Spinal cord (tissue), 10 donors: Measurements from ENCODE around the gene SFRP2. TPM values are rescaled to one million over a fixed set of nuclear protein-coding genes. Genes with fewer than 3 reads are reported as not detected.

Source experiments
- DNase-seq, 6 donors: peaks; one replicate each; pipeline versions ENCODE4 v3.0.0 to v3.0.0-alpha.2; 2013 to 2015; ENCODE audit warnings: low spot score in 6 of 6, low read depth in 4 of 6
- H3K27ac ChIP-seq: one replicate; pipeline ENCODE4 v1.5.1; 2013; ENCODE audit warnings: low read depth, low read length, control low read depth
- H3K27me3 ChIP-seq: one replicate; pipeline ENCODE4 v1.6.1; 2013; ENCODE audit warnings: low read length; ENCODE audit not compliant: control insufficient read depth, insufficient read depth
- H3K36me3 ChIP-seq: one replicate; pipeline ENCODE4 v1.6.1; 2013; ENCODE audit warnings: low read length; ENCODE audit not compliant: control insufficient read depth, insufficient read depth
- H3K4me1 ChIP-seq: one replicate; pipeline ENCODE4 v1.6.1; 2013; ENCODE audit warnings: low read length; ENCODE audit not compliant: control insufficient read depth, insufficient read depth
- H3K4me3 ChIP-seq: one replicate; pipeline ENCODE4 v1.5.1; 2013; ENCODE audit warnings: low read depth, low read length, control low read depth
- H3K9me3 ChIP-seq: one replicate; pipeline ENCODE4 v1.6.1; 2013; ENCODE audit warnings: low read length; ENCODE audit not compliant: control insufficient read depth, insufficient read depth
- WGBS: methylation state at CpG from one replicate; pipeline ENCODE4 v1.1.5; 2013; ENCODE audit warnings: missing lambda C conversion rate; ENCODE audit not compliant: insufficient coverage; 5-methylcytosine and 5-hydroxymethylcytosine counted together
- polyA plus RNA-seq, 2 donors: library from polyadenylated mRNA; unstranded; fragments of 120-200 nt; gene quantifications; one replicate each; pipeline ENCODE4 v1.2.1, GENCODE V29; 2013; ENCODE audit not compliant: insufficient read length in 2 of 2
- total RNA-seq, 2 donors: library from RNA; depleted of rRNA in 1 of 2; stranded (reverse); fragments of 120-200 nt in 1 of 2; fragments of >200 nt in 1 of 2; gene quantifications; one replicate each; pipeline versions ENCODE4 v1.2.3 to v1.2.4, GENCODE V29; 2013 to 2014
- donor health status: healthy.

The SFRP2 gene
- total and polyA plus RNA-seq, 4 donors: 25.6 to 66.5 (median 36.6) TPM

DNA sequence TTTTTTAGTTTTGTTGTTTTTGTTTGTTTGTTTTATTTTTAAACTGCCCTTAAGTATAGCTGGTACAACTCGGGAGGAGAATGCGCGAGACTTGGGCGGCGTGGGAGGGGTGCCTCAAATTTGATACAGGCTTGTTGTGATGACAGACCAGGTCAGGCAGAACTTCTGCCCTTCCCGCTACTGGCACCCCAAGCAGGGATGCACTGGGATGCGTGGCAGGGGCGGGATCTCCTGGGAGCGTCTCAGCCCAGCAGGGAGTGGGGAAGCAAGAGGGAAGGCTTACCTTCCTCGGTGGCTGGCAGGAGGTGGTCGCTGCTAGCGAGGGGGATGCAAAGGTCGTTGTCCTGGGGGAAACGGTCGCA lies 851 bp downstream of the SFRP2 start:
- H3K36me3 ChIP-seq: no peaks in the 10 kb centered on the region
- H3K27me3 ChIP-seq: peaks cover 65% of the 10 kb centered on the region
- DNase-seq: no peak
- H3K4me3 ChIP-seq: peak overlapping the region; percentile 40
- no peak overlapping the region for H3K27ac ChIP-seq
- 18% methylated on average over 11 of the region's 15 CpGs for WGBS
- peaks cover 51% of the 10 kb centered on the region for H3K4me1 ChIP-seq
- H3K9me3 ChIP-seq: no peaks in the 10 kb centered on the region

DNA sequence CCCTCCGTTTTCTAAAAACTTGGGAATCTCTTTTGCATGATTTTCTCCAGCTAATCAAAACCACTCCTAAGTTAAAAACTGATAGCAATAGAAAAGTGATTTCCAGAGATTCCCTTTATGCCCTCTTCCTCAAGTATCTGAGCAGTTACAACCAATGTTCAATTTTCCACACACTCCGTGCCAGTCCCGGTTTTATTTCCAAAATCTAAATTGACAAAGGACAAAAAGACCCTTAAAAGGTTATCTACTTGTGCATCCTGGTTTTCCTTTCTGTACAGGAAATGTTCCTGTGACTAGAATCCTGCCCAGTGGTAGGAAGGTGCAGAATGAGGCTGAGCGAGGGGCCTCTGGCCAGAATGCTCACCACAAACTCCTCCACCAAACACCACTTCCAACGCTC lies 1.3 kb downstream of the SFRP2 start:
- 50% methylated on average over 1 of the region's 5 CpGs for WGBS
- peak in 2 of 6 donors; percentile 27 to 31 for DNase-seq
- H3K9me3 ChIP-seq: no peaks in the 10 kb centered on the region
- H3K27ac ChIP-seq: no peak overlapping the region
- peaks cover 60% of the 10 kb centered on the region for H3K27me3 ChIP-seq
- H3K4me3 ChIP-seq: peak overlapping the region; percentile 40
- no peaks in the 10 kb centered on the region for H3K36me3 ChIP-seq
- H3K4me1 ChIP-seq: peaks cover 46% of the 10 kb centered on the region

DNA sequence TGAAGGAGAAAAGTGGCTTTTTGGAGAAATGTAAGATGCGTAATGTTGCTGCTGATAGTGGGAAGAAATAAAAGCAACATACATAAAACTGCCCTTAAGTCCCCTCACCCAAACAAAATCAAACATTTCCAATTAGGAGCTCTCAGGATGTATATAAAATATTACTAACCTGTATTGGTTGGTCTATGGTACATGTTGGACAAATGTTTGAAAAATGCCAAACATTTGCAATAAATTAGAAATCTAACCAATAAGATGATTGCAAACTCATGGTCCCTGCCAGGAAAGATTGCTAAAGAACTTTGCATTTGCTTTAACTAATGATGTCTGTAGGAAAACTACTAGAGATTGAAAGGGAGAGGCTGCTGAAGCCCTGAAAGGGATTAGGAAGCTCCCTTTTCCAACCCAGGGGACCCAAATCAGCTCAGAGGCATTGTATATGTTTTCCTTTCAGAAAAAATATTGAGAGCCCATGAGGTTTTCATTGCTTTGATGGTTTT lies 1.8 kb downstream of the SFRP2 start:
- H3K4me1 ChIP-seq: peaks cover 42% of the 10 kb centered on the region
- no peak overlapping the region for H3K27ac ChIP-seq
- no peaks in the 10 kb centered on the region for H3K36me3 ChIP-seq
- H3K4me3 ChIP-seq: peak overlapping the region; percentile 40
- no CpG with 5 or more reads among the region's 1 CpG for WGBS
- peaks cover 56% of the 10 kb centered on the region for H3K27me3 ChIP-seq
- no peak for DNase-seq
- no peaks in the 10 kb centered on the region for H3K9me3 ChIP-seq

DNA sequence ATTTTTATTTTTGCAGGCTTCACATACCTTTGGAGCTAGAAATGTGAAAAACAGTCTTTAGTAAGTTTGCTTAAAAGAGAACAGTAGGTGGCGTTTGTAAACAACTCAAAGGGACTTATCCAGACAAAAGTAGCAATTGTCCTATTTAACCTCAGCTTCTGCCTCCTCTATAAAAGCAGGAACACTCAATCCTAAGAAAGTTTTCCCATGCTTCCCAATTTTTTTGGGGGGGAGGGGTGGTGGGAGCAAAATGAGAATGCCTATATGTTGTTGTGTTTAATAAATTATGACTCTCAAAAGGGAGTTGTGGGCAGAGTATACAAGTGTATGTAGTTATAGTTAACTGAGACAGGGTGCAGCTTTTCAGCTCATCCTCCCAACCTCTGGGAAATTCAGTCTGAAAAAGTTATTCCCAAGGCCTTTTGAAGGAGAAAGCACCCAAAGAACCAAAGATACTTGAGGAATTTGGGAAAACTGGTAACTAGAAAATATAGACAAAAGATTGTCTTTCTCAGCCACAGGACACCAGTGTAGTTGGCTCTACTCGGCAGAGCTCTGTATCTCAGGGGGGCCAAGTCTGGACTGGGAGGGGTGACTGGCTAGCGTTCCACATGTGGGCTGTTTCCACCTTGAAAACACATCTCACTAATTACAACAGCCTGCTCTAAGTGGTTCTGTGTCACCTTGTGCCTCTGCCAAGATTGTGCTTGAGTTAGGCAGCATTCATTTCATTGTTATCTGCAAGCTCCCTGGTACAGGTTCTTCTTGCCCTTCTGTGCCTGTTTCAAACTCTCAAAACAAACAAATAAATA lies 2.8 kb downstream of the SFRP2 start:
- 17% methylated on average over 1 of the region's 3 CpGs for WGBS
- peaks cover 32% of the 10 kb centered on the region for H3K4me1 ChIP-seq

DNA sequence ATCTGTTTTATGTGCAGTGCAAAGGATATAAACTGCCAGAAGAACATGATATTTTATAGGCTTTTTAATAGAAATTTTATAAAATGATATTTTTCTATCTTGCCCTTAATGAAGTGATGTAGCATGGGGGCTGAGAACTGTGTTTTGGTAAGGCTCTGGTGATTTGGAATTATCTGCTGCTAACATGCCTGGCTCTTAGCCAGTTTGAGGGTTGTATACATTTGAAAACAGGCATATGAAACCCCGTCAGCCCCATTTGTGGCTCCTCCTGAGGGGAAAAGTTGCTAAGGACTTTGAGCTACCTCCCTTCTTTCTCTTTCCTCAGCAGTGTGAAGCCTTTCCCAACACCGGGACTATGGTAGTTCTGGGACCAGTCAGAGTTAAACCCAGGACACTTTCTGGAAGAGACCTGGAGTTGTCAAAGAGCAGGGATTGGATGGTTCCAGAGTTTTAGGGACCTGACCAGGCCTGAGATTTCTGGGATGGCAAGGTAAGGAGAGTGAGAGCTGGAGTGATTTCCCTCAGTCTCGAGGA lies 4.7 kb downstream of the SFRP2 start:
- Histone ChIP-seq H3K36me3 (peaks cover 2% of the 10 kb centered on the region), H3K27me3 (peaks cover 27% of the 10 kb centered on the region), H3K4me3 (no peak overlapping the region), H3K9me3 (no peaks in the 10 kb centered on the region), H3K27ac (no peak overlapping the region), H3K4me1 (peaks cover 13% of the 10 kb centered on the region)
- WGBS: 83% methylated on average over 3 of the region's 3 CpGs
- DNase-seq: no peak

More for the DNA sequence above, 2.8 kb downstream of the SFRP2 start:
- H3K27me3 ChIP-seq: peaks cover 46% of the 10 kb centered on the region
- H3K36me3 ChIP-seq: peaks cover 2% of the 10 kb centered on the region
- DNase-seq: peak in 2 of 6 donors; percentile 59 to 85
- no peak overlapping the region for H3K27ac ChIP-seq
- H3K4me3 ChIP-seq: peak overlapping the region; percentile 9
- no peaks in the 10 kb centered on the region for H3K9me3 ChIP-seq

DNA sequence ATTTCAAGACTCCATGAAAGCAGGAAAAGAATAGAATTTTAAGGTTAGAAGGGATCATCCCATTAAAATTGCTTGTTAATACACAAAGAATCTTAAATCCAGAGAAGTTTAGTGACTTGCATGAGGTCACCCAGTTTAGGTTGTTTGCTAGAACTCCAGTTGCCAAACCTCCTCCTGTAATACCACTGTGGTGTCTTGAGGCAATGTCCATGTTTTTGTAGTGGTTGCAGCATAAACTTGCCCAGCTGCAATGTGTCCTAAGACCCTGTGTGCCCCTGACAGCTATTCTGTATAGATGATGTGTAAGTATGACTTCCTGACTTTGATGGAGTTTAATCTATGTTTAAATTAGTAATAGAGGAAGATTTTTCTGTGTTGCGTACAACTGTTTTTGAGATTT lies 6.3 kb downstream of the SFRP2 start:
- H3K4me1 ChIP-seq: no peaks in the 10 kb centered on the region
- no CpG with 5 or more reads among the region's 1 CpG for WGBS
- no peaks in the 10 kb centered on the region for H3K9me3 ChIP-seq
- DNase-seq: no peak
- H3K27ac ChIP-seq: no peak overlapping the region
- H3K36me3 ChIP-seq: peaks cover 2% of the 10 kb centered on the region
- H3K4me3 ChIP-seq: no peak overlapping the region
- H3K27me3 ChIP-seq: peaks cover 11% of the 10 kb centered on the region

DNA sequence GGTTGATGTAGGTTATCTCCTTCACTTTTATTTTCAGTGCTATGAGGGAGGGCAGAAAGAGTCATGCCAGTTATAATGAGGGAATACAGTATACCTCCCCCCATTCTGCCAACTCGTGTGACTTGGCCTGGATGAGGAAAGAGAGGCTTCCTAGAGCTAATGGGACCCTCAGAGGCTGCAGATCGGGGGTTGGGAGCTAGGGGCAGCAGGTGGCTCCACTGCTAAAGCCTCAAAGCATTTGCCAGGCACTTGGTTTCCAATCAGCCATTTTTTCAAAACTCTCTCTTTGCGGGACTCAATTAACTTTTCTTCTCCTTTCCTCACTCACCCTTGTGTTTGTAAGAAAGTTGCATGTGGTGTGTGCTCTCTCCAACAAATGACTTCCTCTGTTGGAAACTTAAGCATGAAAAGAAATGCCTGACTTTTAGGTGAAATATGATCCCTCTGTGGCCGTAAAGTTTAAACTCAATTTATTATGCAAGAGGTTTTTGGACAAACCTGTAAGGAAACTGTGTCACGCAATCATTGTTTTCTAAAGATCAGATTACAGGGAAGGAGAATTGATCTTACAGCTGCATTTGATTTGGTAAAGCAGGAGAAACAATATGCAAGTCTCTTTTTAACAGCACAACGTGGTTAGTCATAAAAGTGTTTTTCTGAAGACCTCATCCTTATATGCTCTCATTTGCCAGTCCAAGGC lies 7.0 kb downstream of the SFRP2 start:
- no peak for DNase-seq
- 48% methylated on average over 3 of the region's 6 CpGs for WGBS
- H3K4me3 ChIP-seq: no peak overlapping the region

DNA sequence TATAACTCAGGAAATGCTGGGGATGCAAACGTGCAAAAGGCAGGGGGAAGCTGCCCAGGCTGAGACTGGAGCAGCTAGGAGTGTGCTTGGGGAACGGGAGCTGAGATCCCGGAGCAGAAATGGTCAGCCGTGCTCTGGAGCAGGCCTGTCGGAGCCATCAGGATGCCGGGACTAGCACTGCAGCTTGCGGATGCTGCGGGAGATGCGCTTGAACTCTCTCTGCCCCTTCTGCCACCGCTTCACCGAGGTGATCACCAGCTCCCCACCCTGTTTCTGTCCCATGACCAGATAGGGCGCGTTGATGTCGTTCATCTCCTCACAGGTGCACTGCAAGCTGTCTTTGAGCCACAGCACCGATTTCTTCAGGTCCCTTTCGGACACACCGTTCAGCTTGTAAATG lies 7.6 kb downstream of the SFRP2 start:
- H3K9me3 ChIP-seq: no peaks in the 10 kb centered on the region
- no peak overlapping the region for H3K4me3 ChIP-seq
- no peak overlapping the region for H3K27ac ChIP-seq
- no peaks in the 10 kb centered on the region for H3K4me1 ChIP-seq
- H3K27me3 ChIP-seq: peaks cover 3% of the 10 kb centered on the region
- peaks cover 2% of the 10 kb centered on the region for H3K36me3 ChIP-seq
- no peak for DNase-seq
- WGBS: 92% methylated on average over 13 of the region's 17 CpGs

More for the DNA sequence above, 7.0 kb downstream of the SFRP2 start:
- Histone ChIP-seq H3K4me1 (no peaks in the 10 kb centered on the region), H3K27me3 (peaks cover 5% of the 10 kb centered on the region), H3K9me3 (no peaks in the 10 kb centered on the region), H3K27ac (no peak overlapping the region), H3K36me3 (peaks cover 2% of the 10 kb centered on the region)

DNA sequence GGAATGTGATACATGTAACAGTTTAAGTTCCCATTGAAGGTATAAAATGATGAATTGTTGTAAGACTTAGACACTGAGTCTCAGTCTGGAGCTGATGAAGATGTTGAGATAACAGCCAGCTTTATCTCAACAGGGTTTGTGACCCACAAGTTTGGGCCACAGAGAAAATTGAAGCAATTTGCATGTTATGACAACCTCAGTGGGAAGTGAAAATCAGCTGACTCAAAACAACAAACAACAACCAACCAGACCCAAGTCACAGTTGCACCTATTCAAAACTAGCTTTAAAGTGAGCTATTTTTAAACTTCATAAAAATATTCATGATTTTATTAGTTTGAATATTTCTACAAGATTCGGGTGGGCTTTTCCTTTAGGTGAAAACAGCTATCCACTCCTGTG lies 8.0 kb downstream of the SFRP2 start:
- no peaks in the 10 kb centered on the region for H3K27me3 ChIP-seq
- 88% methylated on average over 1 of the region's 1 CpG for WGBS
- no peak for DNase-seq
- H3K9me3 ChIP-seq: no peaks in the 10 kb centered on the region
- no peak overlapping the region for H3K27ac ChIP-seq
- H3K4me1 ChIP-seq: no peaks in the 10 kb centered on the region
- H3K4me3 ChIP-seq: no peak overlapping the region
- peaks cover 2% of the 10 kb centered on the region for H3K36me3 ChIP-seq
